Measurements from ENCODE around the gene ZNF730.
"Not testable (repeated sequence)": the region's sequence is repeated elsewhere in the genome, so short reads cannot be mapped to it uniquely, and the experiment has no call there.

The ZNF730 gene

GRCh38 chr19:23116802-23117571 lies at the start of gene ZNF730:
Gene ZNF730 (plus strand): TSS chr19:23117025. CDS start chr19:23117174, 149 bp downstream.
- peak; percentile 6 for DNase-seq

- peak; percentile 4 for DNase-seq
Observed at GRCh38 chr19:23070353-23071146, 46.3 kb upstream of the ZNF730 start.

GRCh38 chr19:23071147-23071511 lies 45.7 kb upstream of the ZNF730 start:
- DNase-seq: no peak

GRCh38 chr19:23075031-23075733 lies 41.6 kb upstream of the ZNF730 start:
- peak; percentile 20 for DNase-seq

GRCh38 chr19:23077776-23078175 lies 39.0 kb upstream of the ZNF730 start:
- not testable (repeated sequence) for DNase-seq

- no peak for DNase-seq
Observed at GRCh38 chr19:23093832-23094231, 23.0 kb upstream of the ZNF730 start.

- no peak for DNase-seq
Observed at GRCh38 chr19:23095418-23095817, 21.4 kb upstream of the ZNF730 start.

- no peak for DNase-seq
Observed at GRCh38 chr19:23098286-23098685, 18.5 kb upstream of the ZNF730 start.

- DNase-seq: no peak
Observed at GRCh38 chr19:23098988-23099387, 17.8 kb upstream of the ZNF730 start.

GRCh38 chr19:23099966-23100365 lies 16.9 kb upstream of the ZNF730 start:
- no peak for DNase-seq

GRCh38 chr19:23101241-23101640 lies 15.6 kb upstream of the ZNF730 start:
- DNase-seq: no peak

GRCh38 chr19:23118400-23118799 lies 1.6 kb downstream of the ZNF730 start:
- DNase-seq: no peak

- not testable (repeated sequence) for DNase-seq
Observed at GRCh38 chr19:23134211-23134610, 17.4 kb downstream of the ZNF730 start.

GRCh38 chr19:23145617-23146415 lies 29.0 kb downstream of the ZNF730 start:
- no peak for DNase-seq

GRCh38 chr19:23160766-23161165 lies 43.9 kb downstream of the ZNF730 start:
- DNase-seq: no peak

GRCh38 chr19:23168286-23168685 lies 51.5 kb downstream of the ZNF730 start:
- DNase-seq: not testable (repeated sequence)

GRCh38 chr19:23183251-23183650 lies 66.4 kb downstream of the ZNF730 start:
- no peak for DNase-seq

- DNase-seq: no peak
Observed at GRCh38 chr19:23190341-23190740, 73.5 kb downstream of the ZNF730 start.
